Stimulated activated CD8-positive, alpha-beta memory T cell treated with anti-CD3 and anti-CD28 coated beads, Interleukin-4, amount 100 ng/mL, for 48 hours (primary cell): ENCODE data around the gene RNF213.
"Not testable (repeated sequence)": the region's sequence is repeated elsewhere in the genome, so short reads cannot be mapped to it uniquely, and the experiment has no call there.

Source experiments
- DNase-seq: peaks from one replicate; pipeline ENCODE4 v3.0.0-alpha.2; 2020

RNF213 gene

DNA sequence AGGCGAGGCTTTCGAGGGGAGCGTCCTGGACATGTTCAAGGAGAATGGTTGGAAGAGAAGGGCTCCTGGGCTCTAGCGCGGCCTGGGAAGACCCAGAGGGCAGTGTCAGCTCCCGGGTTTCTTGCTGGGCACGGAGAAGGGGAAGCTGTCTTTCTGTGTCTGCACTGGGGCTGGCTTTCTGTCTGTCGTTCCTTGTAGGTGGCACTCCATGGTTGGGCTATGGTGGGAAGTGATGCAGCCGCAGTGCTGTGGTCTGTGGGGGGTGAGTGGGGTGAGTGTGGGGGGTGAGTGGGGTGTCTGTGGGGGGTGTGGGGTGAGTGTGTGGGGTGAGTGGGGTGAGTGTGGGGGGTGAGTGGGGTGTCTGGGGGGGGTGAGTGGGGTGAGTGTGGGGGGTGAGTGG, 13.7 kb downstream of the RNF213 start:
- no peak for DNase-seq

DNA sequence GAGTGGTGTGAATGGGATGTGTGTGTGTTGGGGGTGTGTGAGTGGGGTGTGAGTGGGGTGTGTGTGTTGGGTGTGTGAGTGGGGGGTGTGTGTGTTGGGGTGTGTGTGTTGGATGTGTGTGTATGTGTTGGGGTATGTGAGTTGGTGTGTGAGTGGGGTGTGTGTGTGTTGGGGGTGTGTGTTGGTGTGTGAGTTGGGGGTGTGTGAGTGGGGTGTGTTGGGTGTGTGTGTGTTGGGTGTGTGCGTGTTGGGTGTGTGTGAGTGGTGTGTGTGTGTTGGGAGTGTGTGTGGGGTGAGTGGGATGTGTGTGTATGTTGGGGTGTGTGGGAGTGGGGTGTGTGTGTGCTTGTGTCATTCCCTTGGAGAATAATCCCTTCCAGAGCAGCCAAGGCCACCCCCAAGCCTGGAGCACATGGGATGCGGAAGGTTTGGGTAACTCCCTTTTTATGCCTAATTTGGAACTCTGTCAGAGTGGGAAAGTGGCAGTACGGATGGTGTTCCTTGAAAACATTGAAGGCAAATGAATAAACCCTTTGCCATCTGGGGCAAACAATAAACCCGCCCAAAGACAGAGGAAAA, 14.3 kb downstream of the RNF213 start:
- DNase-seq = no peak

GRCh38 chr17:80275857-80276256, 15.2 kb downstream of the RNF213 start:
- DNase-seq = not testable (repeated sequence)

GRCh38 chr17:80277751-80278671, 17.4 kb downstream of the RNF213 start:
- no peak for DNase-seq

- no peak for DNase-seq
Observed at GRCh38 chr17:80279895-80280294, 19.2 kb downstream of the RNF213 start.

GRCh38 chr17:80281516-80281915, 20.9 kb downstream of the RNF213 start:
- no peak for DNase-seq

DNA sequence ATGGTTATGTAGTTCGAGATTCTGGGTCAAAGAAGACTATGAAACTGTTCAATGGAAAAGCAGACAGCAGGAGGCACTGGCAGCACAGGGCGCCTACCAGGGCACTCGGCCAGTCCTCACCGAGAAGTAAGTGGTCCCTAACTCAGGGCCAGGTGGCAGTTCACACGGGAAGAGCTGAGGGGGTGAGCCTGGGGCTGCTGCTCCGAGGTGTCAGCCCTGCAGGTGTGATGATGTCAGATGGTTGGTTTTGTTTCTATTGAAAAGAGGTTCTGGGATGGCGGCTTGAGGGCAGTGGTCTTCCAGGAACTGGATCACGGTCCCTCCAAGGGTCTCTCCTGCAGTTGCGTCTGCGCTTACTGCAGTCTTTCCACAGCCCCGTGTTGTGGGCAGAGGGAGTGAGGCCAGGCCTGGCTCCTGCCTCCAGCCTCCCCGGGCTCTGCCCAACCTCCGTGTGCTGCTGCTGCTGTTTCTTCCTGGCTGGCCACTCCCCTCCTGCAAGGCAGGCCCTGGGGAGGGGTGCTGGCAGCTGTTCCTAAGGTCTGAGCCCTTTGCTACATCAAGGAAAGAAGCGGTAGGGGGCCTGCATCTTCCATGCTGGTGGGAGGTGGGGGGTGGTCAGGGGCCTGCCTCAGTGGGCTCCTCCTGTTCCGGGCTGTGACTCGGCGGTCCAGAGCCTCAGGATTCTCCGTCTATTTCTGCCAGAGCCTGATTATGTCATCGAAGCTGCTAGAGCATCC, 22.6 kb downstream of the RNF213 start:
- no peak for DNase-seq

DNA sequence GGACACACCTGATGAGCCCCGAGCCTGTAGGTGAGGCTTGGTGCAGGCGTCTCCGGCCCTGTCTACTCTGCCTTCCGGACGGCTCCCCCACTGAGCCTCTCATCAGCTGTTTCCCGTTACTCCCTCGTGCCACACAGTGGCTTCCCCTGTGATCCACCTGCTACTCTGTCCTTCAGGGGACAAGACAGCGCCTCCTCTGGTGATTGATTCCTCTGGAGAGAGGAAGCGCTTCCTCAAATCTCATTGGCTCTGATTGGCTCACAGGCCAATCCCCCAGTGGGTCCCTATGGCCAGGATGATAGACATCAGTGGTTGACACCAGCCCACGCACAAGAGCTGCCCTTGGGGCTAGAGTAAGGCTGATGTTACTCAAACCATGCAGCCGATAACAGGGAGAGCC, 24.0 kb downstream of the RNF213 start:
- no peak for DNase-seq

DNA sequence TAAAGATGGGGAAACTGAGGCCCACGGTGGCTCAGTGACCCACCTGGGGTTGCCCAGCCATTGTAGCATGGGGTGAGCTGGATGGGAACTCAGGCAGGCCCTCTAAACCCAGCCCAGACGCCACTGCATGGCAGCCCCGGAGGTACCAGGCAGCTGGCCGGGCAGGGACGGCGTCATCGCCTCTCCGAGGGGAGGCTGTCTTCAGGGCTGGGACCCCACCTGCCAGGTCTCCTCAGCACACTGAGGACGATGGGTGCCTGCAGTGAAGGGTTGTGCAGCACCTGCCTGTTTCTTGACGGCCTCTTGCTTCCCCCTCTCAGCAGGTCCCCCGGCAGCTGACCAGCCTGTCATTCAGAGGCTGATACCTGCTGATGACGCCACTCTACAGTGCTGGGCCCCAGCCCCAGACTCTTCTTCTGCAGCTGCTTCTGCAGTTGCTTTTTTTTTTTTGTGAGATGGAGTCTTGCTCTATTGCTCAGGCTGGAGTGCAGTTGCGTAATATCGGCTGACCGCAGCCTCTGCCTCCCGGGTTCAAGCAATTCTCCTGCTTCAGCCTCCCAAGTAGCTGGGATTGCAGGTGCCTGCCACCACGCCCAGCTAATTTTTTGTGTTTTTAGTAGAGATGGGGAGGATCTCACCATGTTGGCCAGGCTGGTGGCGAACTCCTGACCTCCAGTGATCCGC, 24.7 kb downstream of the RNF213 start:
- DNase-seq = no peak

DNA sequence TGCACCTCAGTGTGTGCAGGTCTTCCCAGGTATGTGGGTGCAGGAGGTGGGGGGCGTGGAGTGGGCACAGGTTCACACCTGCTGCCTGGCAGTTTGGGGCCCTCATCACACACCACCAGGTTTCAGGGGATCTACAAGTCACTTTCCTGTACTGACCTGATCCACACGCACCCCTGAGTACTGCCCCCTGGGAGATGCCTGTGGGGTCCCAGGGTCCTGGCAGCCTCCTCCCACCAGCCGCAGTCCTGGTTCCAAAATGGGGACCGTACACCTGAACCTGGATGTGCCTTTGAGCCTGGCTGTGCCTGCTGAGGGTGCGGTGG, 25.9 kb downstream of the RNF213 start:
- DNase-seq = no peak

DNA sequence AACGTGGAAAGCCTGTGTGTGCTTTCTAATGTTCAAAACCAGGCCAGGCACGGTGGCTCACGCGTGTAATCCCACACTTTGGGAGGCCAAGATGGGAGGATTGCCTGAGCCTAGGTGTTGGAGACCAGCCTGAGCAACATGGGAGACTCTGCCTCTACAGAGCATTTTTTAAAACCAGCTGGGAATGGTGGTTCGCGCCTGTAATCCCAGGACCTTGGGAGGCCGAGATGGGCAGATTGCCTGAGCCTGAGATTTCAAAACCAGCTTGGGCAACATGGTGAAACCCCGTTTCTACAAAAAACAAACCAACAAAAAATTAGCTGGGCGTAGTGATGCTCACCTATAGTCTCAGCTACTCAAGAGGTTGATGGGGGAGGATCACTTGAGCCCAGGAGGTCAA, 26.4 kb downstream of the RNF213 start:
- no peak for DNase-seq

DNA sequence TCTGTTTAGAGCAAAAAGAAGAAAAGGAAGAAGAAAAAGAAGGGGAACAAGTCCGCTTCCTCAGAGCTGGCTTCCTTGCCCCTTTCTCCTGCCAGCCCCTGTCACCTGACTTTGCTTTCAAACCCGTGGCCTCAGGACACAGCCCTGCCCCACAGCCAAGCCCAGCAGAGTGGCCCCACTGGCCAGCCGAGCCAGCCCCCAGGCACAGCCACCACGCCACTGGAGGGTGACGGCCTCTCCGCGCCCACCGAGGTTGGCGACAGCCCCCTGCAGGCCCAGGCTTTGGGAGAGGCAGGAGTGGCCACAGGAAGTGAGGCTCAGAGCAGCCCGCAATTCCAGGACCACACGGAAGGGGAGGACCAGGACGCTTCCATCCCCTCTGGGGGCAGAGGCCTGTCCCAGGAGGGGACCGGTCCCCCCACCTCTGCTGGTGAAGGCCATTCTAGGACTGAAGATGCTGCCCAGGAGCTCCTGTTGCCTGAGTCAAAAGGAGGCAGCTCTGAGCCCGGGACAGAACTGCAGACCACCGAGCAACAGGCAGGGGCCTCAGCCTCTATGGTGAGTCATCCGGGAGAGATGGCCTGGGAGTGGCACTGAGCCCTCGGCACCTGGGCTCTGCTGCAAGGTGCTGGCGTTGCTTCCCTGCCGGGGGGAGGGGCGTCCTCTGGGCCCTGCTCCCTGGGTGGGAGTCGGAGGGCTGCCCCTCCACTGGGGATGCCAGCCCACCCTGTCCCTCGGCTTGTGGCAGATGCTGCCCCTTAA, 27.3 kb downstream of the RNF213 start:
- DNase-seq = no peak

GRCh38 chr17:80289616-80290015, 29.0 kb downstream of the RNF213 start:
- no peak for DNase-seq

DNA sequence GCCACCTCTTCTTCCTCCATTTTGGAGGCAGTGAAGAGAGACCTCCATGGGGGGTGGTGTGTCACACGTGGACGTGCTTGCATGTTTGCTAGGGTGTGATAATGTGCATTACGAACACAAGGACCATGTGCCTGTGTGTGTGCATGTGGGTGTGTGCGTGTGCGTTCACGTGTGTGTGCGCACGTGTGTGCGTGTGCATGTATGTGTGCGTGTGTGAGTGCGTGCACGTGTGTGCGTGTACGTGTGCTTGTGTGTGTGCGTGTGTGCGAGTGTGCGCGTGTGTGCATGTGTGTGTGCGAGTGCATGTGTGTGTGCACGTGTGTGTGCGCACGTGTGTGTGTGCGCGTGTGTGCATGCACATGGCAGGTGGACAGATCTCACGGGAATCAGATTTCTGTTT, 29.5 kb downstream of the RNF213 start:
- no peak for DNase-seq

GRCh38 chr17:80291260-80291659, 30.6 kb downstream of the RNF213 start:
- DNase-seq = no peak

DNA sequence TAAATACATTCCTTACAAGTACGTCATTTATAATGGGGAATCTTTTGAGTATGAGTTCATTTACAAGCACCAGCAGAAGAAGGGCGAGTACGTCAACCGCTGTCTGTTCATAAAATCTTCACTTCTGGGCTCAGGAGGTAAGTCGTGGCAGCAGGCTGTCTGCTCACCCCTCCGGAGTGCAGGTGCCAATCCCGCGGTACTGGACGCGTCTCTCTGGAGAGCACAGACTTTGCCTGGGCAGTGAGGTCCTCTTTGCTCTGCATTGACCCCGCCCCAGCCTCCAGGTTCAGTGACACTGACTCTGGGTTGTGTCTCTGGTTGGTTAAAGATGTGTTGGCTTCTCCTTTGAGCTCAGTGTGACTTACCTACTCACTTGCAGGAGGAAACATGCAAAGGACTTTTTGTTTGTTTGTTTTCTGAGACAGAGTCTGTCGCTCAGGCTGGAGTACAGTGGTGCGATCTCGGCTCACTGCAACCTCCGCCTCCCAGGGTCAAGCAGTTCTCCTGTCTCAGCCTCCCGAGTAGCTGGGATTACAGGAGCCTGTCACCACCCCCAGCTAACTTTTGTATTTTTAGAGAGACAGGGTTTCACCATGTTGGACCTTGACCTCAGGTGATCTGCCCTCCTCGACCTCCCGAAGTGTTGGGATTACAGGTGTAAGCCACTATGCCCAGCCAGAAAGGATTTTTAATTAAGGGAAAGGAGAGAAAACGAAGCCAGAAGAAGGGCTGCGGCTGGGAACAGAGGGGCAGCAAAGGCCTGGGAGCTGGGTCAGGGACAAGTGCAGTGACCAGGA, 31.2 kb downstream of the RNF213 start:
- no peak for DNase-seq

GRCh38 chr17:80292521-80292971, 31.9 kb downstream of the RNF213 start:
- DNase-seq = no peak

DNA sequence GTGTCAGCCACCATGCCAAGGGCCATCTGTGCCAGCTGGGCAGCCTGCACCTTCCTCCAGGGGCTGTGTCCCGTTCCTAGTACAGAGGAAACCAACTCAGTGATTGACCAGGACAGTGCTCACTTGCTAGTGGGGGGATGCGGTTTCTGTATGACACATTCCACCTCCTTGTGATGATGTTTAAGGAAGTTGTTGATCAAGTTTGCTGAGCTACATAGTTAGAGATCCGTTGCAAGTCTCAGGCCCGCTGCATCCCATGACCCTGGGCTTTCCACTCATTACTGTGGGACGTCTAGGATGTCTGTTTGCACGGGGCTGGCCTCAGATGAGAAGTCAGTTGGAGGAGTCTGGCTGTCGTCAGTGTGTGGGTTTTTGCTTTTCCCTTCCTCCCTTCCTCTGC, 33.6 kb downstream of the RNF213 start:
- DNase-seq = no peak

- no peak for DNase-seq
Observed at GRCh38 chr17:80294653-80295052, 34.0 kb downstream of the RNF213 start.

DNA sequence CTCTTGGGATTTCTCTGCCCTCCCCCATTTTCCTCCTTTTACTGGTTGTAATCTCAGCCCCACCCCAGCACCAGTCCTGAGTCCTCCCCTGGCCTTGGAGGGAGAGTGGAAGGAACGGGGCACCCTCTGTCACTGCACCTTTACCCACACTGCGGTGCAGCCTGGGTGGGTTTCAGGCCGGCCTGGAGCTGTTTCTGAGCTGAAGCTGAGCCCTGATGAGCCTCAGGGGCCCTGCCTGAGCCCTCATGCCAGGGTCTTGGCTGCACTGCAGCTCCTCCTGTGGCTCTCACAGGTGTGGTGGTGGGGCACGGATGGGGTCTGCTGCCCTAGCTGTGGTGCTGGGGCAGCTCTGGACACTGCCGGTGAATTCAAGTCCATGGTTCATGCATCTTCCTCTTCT, 34.5 kb downstream of the RNF213 start:
- no peak for DNase-seq

- DNase-seq = no peak
Observed at GRCh38 chr17:80295559-80295958, 34.9 kb downstream of the RNF213 start.

DNA sequence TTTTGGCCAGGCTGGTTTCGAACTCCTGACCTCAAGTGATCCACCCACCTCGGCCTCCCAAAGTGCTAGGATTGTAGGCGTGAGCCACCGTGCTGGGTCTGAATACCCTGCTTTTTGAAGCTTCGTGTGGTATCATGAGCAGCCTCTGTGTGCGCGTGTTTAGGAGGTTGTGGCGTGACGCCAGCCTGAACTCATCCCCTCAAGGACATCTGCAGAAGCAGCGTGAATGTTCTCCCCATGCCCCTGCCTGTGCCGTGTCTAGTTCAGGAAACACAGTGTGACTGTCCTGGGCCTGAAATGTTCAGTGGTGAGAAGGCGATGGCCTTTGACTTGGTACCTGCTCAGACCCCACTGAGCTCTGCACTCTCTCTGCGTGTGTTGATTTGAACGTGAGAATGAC, 35.6 kb downstream of the RNF213 start:
- no peak for DNase-seq
